B cell (primary cell): ENCODE measurements around the gene IGSF9. TPM values are rescaled to one million over a fixed set of nuclear protein-coding genes. Genes with fewer than 3 reads are reported as not detected.

Source experiments
- ATAC-seq: fragments of 200-7000 bp; cut with Tn5 transposase; one replicate; pipeline ENCODE4 v1.10.0; 2021; ENCODE audit warnings: low read depth, mild to moderate bottlenecking, moderate number of reproducible peaks, moderate library complexity
- CTCF ChIA-PET: fragments of 350-600 bp; sonication (Branson Sonifier 250); formaldehyde crosslinking; loops from one replicate; lab custom pipeline; 2021; ENCODE audit warnings: antibody characterized with exemption, inconsistent platforms; lab: Charles Lee
- POLR2A ChIA-PET: fragments of 350-600 bp; sonication (Branson Sonifier 250); formaldehyde crosslinking; loops from one replicate; lab custom pipeline; 2021; ENCODE audit warnings: antibody characterized with exemption; lab: Charles Lee
- DNase-seq: peaks from one replicate; pipeline ENCODE4 v3.0.0; 2013
- H2AFZ ChIP-seq: 2 replicates; pipeline ENCODE4 v1.6.1; 2012; ENCODE audit warnings: mild to moderate bottlenecking, low read depth, low read length; ENCODE audit not compliant: insufficient read depth, poor library complexity, severe bottlenecking
- H3K27ac ChIP-seq, 2 donors: 1 replicate in 1 of 2; 2 replicates in 1 of 2; pipeline ENCODE4 v1.5.1; 2012 to 2013; ENCODE audit warnings: low read length in 2 of 2, mild to moderate bottlenecking in 2 of 2, moderate library complexity in 1 of 2
- H3K27me3 ChIP-seq, 4 experiments: fragments of 200-600 bp in 1 of 4; sonication (generic) in 1 of 4; replicated peaks in 1 of 4; 1 replicate in 2 of 4; 2 replicates in 2 of 4; pipeline versions ENCODE4 v1.6.1 to v1.7.0; 2013 to 2016; ENCODE audit warnings: low read length in 3 of 4, mild to moderate bottlenecking in 2 of 4, mixed read lengths in 1 of 4, moderate library complexity in 1 of 4; ENCODE audit not compliant: insufficient read depth in 4 of 4, control insufficient read depth in 3 of 4; ENCODE audit errors: control extremely low read depth in 1 of 4
- H3K36me3 ChIP-seq, 2 experiments: replicated peaks in 1 of 2; 1 replicate in 1 of 2; 2 replicates in 1 of 2; pipeline versions ENCODE4 v1.6.1 to v1.7.1; 2013; ENCODE audit warnings: low read length in 1 of 2; ENCODE audit not compliant: insufficient read depth in 2 of 2, control insufficient read depth in 1 of 2; ENCODE audit errors: control extremely low read depth in 1 of 2, extremely low read depth in 1 of 2
- H3K4me1 ChIP-seq, 2 donors: fragments of 200-600 bp in 1 of 2; sonication (generic) in 1 of 2; 1 replicate in 1 of 2; 2 replicates in 1 of 2; pipeline versions ENCODE4 v1.5.1 to v1.6.1; 2013 to 2017; ENCODE audit warnings: low read length in 2 of 2; ENCODE audit not compliant: control insufficient read depth in 2 of 2, insufficient read depth in 2 of 2
- H3K4me2 ChIP-seq: replicated peaks from 2 replicates; pipeline ENCODE3; 2012; ENCODE audit warnings: mild to moderate bottlenecking, low read depth, low read length; ENCODE audit not compliant: poor library complexity, severe bottlenecking
- H3K4me3 ChIP-seq, 5 experiments: fragments of 200-600 bp in 1 of 5; sonication (generic) in 1 of 5; 1 replicate in 3 of 5; 2 replicates in 2 of 5; pipeline versions ENCODE4 v1.5.1 to v1.7.0; 2011 to 2016; ENCODE audit warnings: low read length in 4 of 5, mild to moderate bottlenecking in 4 of 5, low read depth in 2 of 5, control low read depth in 1 of 5, moderate library complexity in 1 of 5; ENCODE audit not compliant: insufficient read depth in 1 of 5; ENCODE audit errors: control extremely low read depth in 1 of 5, extremely low read depth in 1 of 5
- H3K79me2 ChIP-seq: fragments of 200-600 bp; sonication (generic); one replicate; pipeline ENCODE4 v1.6.0; 2016; ENCODE audit warnings: low read length; ENCODE audit not compliant: control insufficient read depth, insufficient read depth
- H3K9ac ChIP-seq: fragments of 200-600 bp; sonication (generic); 2 replicates; pipeline ENCODE4 v1.6.1; 2017; ENCODE audit warnings: mild to moderate bottlenecking, low read length, moderate library complexity
- H3K9me3 ChIP-seq, 3 donors: one replicate each; pipeline versions ENCODE4 v1.6.1 to v1.7.1; 2013; ENCODE audit warnings: low read length in 2 of 3; ENCODE audit not compliant: control insufficient read depth in 2 of 3, insufficient read depth in 1 of 3; ENCODE audit errors: control extremely low read depth in 1 of 3
- H4K20me1 ChIP-seq: 2 replicates; pipeline ENCODE4 v1.6.0; 2012; ENCODE audit warnings: mild to moderate bottlenecking, low read length; ENCODE audit not compliant: insufficient read depth, control insufficient read depth, poor library complexity, severe bottlenecking
- H3K27ac Mint-ChIP-seq: one replicate; pipeline ENCODE4 v1.8.0; 2021; ENCODE audit warnings: mixed read lengths
- H3K27me3 Mint-ChIP-seq: one replicate; pipeline ENCODE4 v1.8.0; 2021; ENCODE audit warnings: mixed read lengths
- H3K4me1 Mint-ChIP-seq: one replicate; pipeline ENCODE4 v1.8.0; 2021; ENCODE audit warnings: mixed read lengths
- H3K4me3 Mint-ChIP-seq: one replicate; pipeline ENCODE4 v1.8.0; 2021; ENCODE audit warnings: mixed read lengths
- H3K9me3 Mint-ChIP-seq: one replicate; pipeline ENCODE4 v1.8.0; 2022; ENCODE audit warnings: mixed read lengths; ENCODE audit not compliant: insufficient read depth
- CTCF ChIP-seq: fragments of 200-600 bp; IDR thresholded peaks from one replicate; pipeline ENCODE4 v1.8.0; 2022; ENCODE audit warnings: antibody characterized with exemption, mild to moderate bottlenecking
- EZH2 ChIP-seq: IDR thresholded peaks from 2 replicates; pipeline ENCODE4 v1.6.1; 2012; ENCODE audit warnings: borderline replicate concordance, low read depth, mild to moderate bottlenecking, moderate library complexity, low read length; ENCODE audit not compliant: insufficient read depth, poor library complexity, severe bottlenecking
- WGBS: methylation state at CpG from one replicate; pipeline ENCODE4 v1.1.5; 2013; ENCODE audit warnings: missing lambda C conversion rate; ENCODE audit not compliant: insufficient coverage; 5-methylcytosine and 5-hydroxymethylcytosine counted together
- intact Hi-C: fragments of 100-400 bp; cut with micrococcal nuclease; formaldehyde crosslinking; loops from one replicate; pipeline ENCODE4 v1.10.0; 2022
- polyA plus RNA-seq: library from polyadenylated mRNA; depleted of rRNA; stranded (reverse); fragments of >200 nt; gene quantifications from 2 replicates; pipeline ENCODE4 v1.2.3, GENCODE V29; 2012
- total RNA-seq, 2 donors: library from RNA; stranded (reverse); fragments of 120-200 nt in 1 of 2; gene quantifications; 1 replicate in 1 of 2; 2 replicates in 1 of 2; pipeline versions ENCODE4 v1.2.3 to v1.2.4, GENCODE V29; 2013 to 2022

Gene IGSF9
- total and polyA plus RNA-seq, 2 donors (not counting 1 experiment from before 2014, with no cell fraction given) = 0.36 to 0.37 TPM

GRCh38 chr1:159974350-159974965, 29.0 kb upstream of the IGSF9 start:
- H3K36me3 ChIP-seq = no peaks in the 10 kb centered on the region
- CTCF ChIA-PET = no interaction called here
- H3K4me1 Mint-ChIP-seq = no peaks in the 10 kb centered on the region
- no peaks in the 10 kb centered on the region for H3K9me3 Mint-ChIP-seq
- H3K4me1 ChIP-seq = no peaks in the 10 kb centered on the region
- no peaks in the 10 kb centered on the region for H4K20me1 ChIP-seq
- no peak overlapping the region for H2AFZ ChIP-seq
- POLR2A ChIA-PET = no interaction called here
- H3K4me3 Mint-ChIP-seq = no peak overlapping the region
- H3K27ac ChIP-seq = no peak overlapping the region
- no peak overlapping the region for H3K4me2 ChIP-seq
- H3K79me2 ChIP-seq = no peaks in the 10 kb centered on the region
- H3K27ac Mint-ChIP-seq = no peak overlapping the region
- peaks cover 0 to 23% (median 4%) of the 10 kb centered on the region in 4 experiments for H3K27me3 ChIP-seq
- 94% methylated on average over 7 of the region's 7 CpGs for WGBS
- H3K9me3 ChIP-seq = no peaks in the 10 kb centered on the region
- ATAC-seq (no peak), DNase-seq (no peak)
- intact Hi-C loops = no loop called here
- H3K9ac ChIP-seq = no peak overlapping the region
- TF ChIP-seq CTCF = no peak
- H3K27me3 Mint-ChIP-seq = peaks cover 23% of the 10 kb centered on the region
- H3K4me3 ChIP-seq = no peak overlapping the region

GRCh38 chr1:159973350-159973940, 28.0 kb upstream of the IGSF9 start:
- Histone ChIP-seq H3K27ac (no peak overlapping the region), H4K20me1 (no peaks in the 10 kb centered on the region), H3K4me2 (no peak overlapping the region), H3K79me2 (no peaks in the 10 kb centered on the region), H3K27me3 (peaks cover 0 to 25% (median 3%) of the 10 kb centered on the region in 4 experiments), H3K4me1 (no peaks in the 10 kb centered on the region), H3K9me3 (no peaks in the 10 kb centered on the region), H3K36me3 (no peaks in the 10 kb centered on the region), H3K9ac (no peak overlapping the region), H2AFZ (no peak overlapping the region), H3K4me3 (no peak overlapping the region)
- Mint-ChIP-seq H3K4me1 (no peaks in the 10 kb centered on the region), H3K27me3 (peaks cover 21% of the 10 kb centered on the region), H3K4me3 (no peak overlapping the region), H3K9me3 (no peaks in the 10 kb centered on the region), H3K27ac (no peak overlapping the region)
- intact Hi-C loops = no loop called here
- DNase-seq (no peak), ATAC-seq (no peak)
- TF ChIP-seq CTCF = no peak
- no peak for TF ChIP-seq EZH2
- POLR2A ChIA-PET = no interaction called here
- CTCF ChIA-PET = no interaction called here
- WGBS = 83% methylated on average over 2 of the region's 6 CpGs
